COLO829 (cell line): ENCODE data around the gene MAP4K3.
"Not testable (repeated sequence)": the region's sequence is repeated elsewhere in the genome, so short reads cannot be mapped to it uniquely, and the experiment has no call there.

ENCODE experiments used
- DNase-seq: peaks from one replicate; pipeline ENCODE4 v3.0.0; 2012; ENCODE audit warnings: low spot score

Gene MAP4K3

GRCh38 chr2:39301352-39301751, 135.7 kb downstream of the MAP4K3 start:
- DNase-seq, result no peak

GRCh38 chr2:39300044-39300978, 136.8 kb downstream of the MAP4K3 start:
- no peak for DNase-seq

DNA sequence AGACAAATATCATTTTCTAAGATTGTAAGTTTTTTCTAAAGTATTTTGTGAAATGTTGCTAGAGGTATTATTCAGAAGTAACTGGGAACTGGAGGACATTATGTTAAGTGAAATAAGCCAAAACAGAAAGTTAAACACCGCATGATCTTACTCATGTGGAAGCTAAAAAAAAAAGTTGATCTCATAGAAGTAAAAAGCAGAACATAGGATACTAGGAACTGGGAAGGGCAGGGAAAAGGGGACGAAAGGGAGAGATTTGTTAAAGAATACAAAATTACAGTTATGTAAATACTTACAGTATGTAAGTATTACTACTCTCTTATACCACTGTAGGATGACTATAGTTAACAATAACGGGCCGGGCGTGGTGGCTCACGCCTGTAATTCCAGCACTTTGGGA, 146.7 kb downstream of the MAP4K3 start:
- no peak for DNase-seq

DNA sequence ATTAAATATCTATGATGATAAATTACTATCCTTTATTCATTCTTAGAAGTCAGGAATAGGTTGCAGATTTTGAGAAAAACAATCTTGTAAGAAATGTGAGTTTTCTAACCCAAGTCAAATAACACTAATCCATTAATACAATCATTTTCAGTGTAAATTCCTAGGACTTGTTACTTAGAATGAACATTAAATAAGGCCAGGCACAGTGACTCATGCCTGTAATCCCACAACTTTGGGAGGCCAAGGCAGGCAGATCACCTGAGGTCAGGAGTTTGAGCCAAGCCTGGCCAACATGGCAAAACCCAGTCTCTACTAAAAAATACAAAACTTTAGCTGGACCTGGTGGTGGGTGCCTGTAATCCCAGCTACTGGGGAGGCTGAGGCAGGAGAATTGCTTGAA, 147.5 kb downstream of the MAP4K3 start:
- DNase-seq, result no peak

GRCh38 chr2:39283561-39283960, 153.5 kb downstream of the MAP4K3 start:
- DNase-seq, result no peak

DNA sequence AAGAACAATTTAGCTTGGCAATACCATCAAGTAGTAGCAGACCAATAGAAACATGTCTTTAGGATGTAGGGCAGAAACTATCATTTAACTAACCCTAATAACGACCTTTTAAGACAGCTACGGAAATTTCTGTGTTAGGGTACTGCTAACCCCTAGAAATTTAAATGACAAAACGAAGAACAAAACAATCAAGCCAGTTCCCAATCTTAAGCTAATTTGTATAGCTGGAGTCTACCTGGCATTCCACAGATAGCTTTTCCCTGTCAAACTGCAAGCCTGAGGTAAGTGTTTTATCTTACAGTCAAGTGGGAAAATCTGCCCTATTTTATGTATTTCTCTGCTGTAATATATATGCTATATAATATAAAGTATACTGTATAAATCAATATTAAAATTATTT, 155.7 kb downstream of the MAP4K3 start:
- no peak for DNase-seq

- no peak for DNase-seq
Measured at GRCh38 chr2:39275016-39275415, 162.1 kb downstream of the MAP4K3 start.

GRCh38 chr2:39269941-39270340, 167.1 kb downstream of the MAP4K3 start:
- no peak for DNase-seq

GRCh38 chr2:39266916-39267434, 170.1 kb downstream of the MAP4K3 start:
- DNase-seq, result no peak

- DNase-seq, result no peak
Measured at GRCh38 chr2:39266139-39266805, 170.8 kb downstream of the MAP4K3 start.

- DNase-seq, result no peak
Measured at GRCh38 chr2:39265315-39265714, 171.8 kb downstream of the MAP4K3 start.

GRCh38 chr2:39264733-39265132, 172.4 kb downstream of the MAP4K3 start:
- DNase-seq, result no peak

DNA sequence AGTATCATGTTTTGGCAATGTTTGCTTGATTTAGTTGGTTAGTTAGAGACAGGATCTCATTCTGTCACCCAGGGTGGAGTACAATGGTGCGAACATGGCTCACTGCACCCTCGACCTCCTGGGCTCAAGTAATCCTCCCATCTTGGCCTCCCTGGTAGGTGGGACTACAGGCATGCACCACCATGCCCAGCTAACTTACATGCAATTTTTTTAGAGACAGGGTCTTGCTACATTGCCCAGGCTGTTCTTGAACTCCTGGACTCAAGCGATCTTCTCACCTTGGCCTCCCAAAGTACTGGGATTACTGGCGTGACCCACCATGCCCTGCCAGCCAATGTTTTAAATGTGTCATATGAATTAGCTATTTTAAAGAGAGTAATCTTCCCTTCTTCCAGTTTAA, 177.0 kb downstream of the MAP4K3 start:
- DNase-seq, result no peak

GRCh38 chr2:39256040-39256439, 181.0 kb downstream of the MAP4K3 start:
- DNase-seq, result no peak

DNA sequence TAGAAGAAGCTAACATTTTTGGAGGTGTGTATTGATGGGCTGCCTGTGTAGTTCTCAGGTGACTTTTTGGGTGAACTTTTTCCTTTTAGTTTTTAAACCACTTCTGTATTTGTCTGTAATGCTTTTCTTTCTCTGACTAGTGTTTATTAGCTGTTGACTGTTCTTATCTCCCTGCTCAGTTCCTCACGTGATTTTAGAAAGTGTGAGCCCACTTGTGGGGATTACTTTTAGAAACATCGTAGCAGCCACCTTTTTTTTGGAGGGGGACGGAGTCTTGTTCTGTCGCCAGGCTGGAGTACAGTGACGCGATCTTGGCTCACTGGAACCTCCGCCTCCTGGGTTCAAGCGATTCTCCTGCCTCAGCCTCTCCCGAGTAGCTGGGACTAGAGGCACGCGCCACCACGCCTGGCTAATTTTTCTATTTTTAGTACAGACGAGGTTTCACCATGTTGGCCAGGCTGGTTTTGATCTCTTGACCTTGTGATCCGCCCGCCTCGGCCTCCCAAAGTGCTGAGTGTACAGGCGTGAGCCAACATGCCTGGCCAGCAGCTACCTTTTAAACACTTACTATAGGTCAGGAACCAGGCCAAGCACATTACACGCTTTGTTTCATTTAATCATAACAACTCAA, 184.1 kb downstream of the MAP4K3 start:
- no peak for DNase-seq

DNA sequence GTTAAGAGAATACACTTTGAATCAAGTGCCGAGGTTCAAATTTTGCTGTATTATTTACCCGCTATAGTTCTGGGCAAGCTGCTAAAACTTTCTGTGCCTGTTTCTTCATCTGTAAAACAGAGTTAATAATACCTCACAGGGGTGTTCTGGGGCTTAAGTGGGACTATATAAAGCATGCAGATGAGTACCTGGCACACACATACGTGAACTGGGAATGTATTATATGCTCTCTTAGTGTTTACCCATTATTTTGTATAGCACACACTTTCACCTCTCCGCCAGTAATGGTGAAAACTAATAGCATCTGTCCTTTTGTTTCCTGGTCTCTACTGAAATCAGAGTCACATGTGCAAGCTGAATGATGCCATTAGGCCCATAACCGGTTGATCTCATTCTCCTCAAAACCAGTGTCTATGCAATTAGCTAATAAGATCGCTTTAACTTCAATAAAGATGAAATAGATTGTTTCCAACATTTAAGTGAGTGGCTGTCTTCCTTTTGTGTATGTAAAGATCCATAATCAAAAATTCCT, 189.5 kb downstream of the MAP4K3 start:
- DNase-seq, result no peak

DNA sequence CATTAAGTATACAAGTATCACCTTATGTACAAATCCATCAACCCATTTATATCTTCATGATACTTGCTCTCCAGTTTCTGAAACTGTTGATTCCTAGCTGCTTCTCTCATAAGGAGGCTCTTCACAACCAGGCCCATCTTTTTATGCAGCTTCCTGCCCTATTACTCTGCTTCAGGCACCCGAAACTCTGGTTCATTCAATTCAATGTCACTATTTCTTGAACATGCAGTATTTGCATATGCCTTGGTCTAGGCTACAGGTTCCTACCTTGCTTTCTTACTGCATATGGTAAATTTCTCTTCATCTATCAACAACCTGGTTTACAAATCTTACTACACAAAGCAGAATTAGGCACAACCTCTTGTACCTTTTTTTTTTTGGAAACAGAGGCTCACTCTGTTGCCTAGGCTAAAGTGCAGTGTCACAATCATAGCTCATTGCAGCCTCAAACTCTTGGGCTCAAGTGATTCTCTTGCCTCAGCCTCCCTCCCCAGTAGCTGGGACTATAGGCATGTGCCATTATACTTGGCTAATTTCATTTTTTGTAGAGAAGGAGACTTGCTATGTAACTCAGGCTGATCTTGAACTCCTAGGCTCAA, 190.6 kb downstream of the MAP4K3 start:
- DNase-seq, result no peak

DNA sequence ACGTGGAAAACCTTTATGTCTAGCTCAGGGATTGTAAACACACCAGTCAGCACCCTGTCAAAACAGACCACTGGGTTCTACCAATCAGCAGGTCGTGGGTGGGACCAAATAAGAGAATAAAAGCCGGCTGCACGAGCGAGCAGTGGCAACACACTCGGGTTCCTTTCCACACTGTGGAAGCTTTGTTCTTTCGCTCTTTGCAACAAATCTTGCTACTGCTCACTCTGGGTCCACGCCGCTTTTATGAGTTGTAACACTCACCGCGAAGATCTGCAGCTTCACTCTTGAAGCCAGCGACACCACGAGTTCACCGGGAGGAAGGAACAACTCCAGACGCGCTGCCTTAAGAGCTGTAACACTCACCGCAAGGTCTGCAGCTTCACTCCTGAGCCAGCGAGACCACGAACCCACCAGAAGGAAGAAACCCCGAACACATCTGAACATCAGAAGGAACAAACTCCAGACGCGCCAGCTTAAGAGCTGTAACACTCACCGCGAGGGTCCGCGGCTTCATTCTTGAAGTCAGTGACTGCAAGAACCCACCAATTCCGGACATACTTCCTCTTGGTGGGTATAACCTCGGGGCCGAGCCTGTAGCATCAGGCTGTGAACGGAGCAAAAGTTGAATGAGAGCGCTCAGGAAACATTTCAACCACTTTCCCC, 192.0 kb downstream of the MAP4K3 start:
- not testable (repeated sequence) for DNase-seq

DNA sequence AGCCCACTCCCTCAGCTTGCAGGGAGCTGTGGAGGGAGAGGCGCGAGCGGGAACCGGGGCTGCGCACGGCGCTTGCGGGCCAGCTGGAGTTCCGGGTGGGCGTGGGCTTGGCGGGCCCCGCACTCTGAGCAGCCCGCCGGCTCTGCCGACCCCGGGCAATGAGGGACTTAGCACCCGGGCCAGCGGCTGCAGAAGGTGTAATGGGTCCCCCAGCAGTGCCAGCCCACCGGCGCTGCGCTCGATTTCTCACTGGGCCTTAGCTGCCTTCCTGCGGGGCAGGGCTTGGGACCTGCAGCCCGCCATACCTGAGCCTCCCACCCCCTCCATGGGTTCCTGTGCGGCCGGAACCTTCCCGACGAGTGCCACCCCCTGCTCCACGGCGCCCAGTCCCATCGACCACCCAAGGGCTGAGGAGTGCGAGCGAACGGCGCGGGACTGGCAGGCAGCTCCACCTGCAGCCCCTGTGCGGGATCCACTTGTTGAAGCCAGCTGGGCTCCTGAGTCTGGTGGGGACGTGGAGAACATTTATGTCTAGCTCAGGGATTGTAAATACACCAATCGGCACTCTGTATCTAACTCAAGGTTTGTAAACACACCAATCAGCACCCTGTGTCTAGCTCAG, 192.7 kb downstream of the MAP4K3 start:
- not testable (repeated sequence) for DNase-seq

GRCh38 chr2:39243469-39244123, 193.5 kb downstream of the MAP4K3 start, which contains the start of gene CDKL4:
Gene CDKL4, minus strand, starts transcription at chr2:39243970.
- no peak for DNase-seq
